Fibroblast of the conjunctiva (primary cell): Measurements from ENCODE around the gene KCND2.
"Not testable (repeated sequence)": the region's sequence is repeated elsewhere in the genome, so short reads cannot be mapped to it uniquely, and the experiment has no call there.

ENCODE experiments used
- DNase-seq: peaks from one replicate; pipeline ENCODE4 v3.0.0-alpha.2; 2010; ENCODE audit warnings: low read depth

KCND2 gene

DNA sequence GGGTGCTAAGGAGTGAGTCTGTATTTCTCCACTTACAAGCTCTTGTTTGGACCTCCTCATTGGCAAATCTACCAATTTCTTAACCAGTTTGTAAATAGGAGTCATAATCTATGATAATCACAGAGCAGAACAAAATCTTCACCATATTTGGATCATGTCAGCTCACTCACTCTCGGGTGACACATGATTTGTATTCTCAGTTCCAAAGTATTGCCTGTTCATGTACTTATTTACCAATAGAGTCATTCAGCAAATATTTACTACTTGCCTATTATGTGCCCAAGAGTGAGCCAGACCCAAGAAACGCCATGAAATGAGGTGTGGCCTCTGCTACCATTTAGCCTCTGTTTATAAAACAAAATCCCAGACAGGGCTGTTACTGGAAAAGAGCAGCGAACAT lies 470.2 kb downstream of the KCND2 start:
- no peak for DNase-seq

DNA sequence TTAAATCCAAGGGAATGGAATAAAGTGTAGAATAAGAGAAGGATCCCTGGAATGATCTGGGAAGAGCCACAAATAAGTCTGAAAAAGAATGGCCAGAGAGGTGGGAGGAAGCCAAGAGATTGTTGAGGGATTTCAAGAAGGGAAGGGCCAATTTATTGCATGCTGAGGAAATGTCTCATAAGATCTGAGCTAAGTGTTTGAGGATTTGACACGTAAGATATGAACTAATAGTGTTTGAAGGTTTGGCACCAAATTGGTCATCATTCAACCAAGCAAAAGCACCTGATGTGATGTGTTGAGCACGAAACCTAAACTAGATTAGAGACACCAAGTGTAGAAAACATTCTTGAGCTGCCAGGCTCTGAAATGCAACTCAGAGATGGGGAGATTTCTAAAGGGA lies 487.1 kb downstream of the KCND2 start:
- DNase-seq: no peak

DNA sequence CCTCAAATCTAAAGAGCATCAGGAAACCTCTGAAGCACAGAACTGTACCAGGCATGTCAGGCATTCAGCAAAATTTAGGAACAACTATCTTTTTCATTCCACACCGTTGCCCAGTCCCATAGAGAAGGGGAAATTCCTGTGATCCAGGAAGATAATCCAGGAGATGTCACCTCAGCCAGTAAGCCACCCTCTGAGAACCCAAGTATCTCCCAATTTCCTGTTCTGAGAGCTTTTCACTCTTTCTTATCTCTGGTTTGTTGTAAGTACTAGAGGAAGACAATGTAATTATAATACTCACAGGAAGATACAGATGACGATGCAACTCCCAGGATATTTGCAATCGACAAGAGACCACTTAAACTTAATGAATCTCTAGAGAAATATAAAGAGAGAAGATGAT lies 487.9 kb downstream of the KCND2 start:
- DNase-seq: no peak

DNA sequence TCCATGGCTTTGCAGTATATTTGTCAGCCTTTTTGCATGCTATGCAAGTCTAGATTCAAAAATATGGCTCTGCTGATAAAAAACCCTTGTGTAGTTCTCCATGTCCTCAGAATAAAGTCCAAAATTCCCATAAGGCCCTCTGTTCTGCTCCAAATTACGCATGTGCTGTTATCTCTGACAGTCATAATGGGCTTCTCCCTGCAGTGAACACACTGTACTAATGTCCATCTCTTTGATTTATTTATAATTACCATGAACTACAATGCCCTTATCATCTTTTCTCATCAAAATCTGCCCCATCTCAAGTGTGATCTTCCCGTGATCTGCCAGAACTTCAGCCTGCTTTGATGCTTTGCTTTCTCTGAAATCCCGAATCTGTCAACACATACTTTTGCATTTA lies 497.2 kb downstream of the KCND2 start:
- no peak for DNase-seq

DNA sequence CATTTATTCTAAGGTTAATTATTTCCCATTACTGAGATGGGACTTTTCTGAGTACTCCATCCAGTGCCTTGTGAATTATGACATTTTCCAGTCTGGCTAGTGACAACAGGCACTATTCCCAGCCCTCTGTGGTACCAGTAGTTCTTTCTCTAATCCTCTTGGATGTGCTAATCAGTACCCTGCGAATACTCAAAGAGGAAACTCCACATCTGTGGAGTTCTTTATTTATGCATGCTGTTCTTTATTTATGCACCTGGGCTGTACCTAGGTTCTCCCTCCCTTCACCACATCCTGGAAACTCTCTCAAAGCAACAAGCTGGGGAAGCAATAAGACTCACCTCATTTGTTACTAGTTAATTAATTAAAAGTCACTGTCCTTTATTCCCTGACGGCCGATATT lies 501.5 kb downstream of the KCND2 start:
- DNase-seq: no peak

DNA sequence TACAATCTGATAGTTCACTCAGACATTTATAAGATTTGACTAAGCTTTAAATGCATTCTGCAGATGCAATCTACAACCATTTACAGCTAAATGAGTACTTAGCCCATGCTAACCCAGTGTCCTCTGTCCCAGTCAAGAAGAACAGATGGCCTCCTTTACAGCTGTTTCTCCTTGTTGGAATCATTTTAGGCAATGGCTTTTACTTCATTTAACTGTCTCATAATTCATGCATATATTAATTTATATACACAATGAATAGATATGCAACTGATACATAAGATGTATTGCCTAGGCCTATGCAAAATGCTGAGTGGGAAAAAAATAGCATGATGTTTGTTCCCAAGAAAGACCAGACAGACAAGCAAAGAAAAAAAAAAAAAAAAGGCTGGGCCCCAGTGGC lies 502.8 kb downstream of the KCND2 start:
- no peak for DNase-seq

DNA sequence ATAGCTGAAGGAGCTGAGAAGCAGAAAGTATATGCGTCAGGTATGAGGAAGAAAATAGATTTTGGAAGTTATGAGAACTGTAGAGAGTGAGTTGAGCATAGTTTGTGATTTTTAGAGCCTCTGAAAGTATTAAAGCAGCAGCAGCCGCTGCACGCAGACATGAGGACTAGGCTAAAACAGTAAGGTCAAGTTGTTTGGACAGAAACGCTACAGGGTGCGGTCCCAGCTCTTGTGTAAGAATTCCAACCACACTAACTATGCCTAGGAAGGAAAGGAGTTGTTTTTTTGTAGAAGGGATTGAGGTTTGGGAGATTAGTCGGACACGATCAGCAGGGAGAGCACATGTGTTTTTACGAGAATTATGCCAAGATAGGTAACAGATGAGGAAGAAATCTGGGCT lies 506.1 kb downstream of the KCND2 start:
- not testable (repeated sequence) for DNase-seq

DNA sequence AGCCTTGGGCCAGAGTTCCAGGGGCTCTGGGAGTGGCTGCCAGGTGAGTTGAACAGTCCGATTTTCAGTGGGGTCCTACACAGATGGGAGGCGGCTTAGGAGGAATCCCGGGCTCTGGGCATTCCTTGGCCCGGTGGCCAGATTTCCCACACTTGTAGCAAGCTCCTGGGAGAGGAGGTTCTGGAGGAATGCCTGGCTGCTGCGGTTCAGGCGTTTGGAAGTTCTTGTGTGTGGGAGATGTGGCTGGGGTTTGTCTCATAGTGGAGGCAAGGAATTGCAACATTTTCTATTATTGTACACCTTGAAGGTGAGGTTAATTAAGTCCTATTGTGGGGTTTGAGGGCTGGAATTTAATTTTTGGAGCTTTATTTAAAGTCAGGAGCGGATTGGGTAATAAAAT lies 507.5 kb downstream of the KCND2 start:
- DNase-seq: not testable (repeated sequence)

DNA sequence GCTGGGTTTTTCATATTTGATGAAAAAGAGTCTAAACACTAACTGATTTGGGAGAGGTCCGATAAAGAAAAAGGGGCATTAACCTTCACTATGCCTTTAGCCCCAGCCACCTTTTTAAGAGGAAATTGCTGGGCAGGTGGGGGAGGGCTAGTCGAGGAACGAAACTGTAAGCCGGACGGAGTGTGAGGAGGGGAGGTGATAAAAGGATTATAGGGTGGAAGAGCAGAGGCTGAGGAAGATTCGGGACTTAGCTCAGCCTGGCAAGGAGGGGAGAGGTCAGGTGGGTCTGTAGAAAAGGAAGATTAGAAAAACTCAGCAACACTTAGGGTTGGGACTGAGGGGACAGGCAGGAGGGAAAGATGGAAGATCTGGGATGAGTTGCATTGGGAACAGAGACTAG lies 508.0 kb downstream of the KCND2 start:
- DNase-seq: no peak

DNA sequence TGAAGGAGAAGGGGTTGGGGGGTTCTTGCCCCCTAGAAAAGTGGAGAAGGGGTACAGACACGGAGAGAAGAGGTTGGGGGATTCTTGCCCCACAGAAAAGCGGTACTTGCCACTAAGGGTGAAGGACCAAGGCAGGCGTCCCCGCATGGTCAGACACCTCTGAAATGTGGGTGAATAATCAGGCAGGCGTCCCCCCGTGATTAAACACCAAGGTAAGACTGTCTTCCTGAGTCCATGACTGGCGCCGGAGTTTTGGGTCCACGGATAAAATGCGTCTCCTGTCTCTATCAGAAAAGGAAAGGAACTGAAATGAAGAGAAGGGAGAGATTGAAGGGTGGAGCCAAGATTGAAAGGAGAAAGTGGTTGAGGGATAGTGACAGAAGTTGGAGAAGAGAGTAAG lies 508.9 kb downstream of the KCND2 start:
- not testable (repeated sequence) for DNase-seq

DNA sequence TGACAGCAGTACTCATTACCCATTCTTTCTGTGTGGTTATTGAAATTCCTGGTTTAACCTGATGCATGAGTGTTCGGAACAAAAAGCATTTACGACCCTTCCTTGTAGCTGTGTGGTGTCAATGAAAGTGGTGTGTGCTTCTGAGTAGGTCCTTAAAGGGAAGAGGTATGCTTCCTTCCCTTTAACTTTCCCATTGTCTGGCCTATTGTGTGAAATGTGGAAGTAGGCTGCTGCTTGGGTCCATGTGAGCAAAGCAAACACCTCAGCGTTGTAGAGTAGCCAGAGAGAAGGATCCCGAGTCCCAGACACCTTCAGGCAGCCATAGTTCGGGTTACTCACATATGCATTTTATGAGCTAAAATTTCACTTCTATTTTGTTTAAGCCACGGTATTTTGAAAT lies 510.3 kb downstream of the KCND2 start:
- no peak for DNase-seq

DNA sequence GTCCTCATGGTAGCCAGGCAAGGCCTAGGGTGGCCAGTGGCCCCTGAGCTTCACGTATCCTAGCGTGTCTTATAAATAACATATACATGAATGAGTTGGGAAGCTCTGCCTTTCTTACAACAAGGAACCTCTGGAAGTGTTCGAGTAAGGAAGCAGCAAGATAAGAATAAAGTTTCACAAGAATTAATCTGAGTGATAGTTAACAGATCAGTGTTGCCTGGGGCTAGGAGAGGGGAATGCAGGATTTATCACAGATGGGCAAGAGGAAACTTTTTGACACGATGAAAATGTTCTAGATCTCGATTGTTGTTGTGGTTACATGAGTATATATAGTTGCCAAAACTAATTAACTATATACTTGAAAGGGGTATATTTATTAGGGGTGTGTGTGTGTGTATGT lies 510.7 kb downstream of the KCND2 start:
- DNase-seq: no peak

DNA sequence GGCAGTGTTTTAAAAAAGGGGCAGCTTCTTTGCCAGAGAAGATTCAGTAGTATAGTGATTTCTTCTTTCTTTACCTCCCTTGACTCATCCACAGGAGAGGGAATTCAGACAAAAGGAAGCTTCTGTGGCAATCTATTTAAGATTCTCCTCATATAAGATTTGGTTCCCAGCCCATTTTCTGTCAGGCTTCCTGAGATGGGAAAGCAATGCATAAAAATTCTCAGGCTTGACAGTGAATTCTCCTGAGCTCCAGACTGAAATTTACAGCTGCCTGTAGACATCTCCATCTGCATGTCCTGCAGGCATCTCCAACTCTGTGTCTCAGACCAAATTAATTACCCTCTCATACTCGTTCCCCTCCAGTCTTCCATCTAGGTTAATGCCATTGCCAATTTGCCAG lies 512.1 kb downstream of the KCND2 start:
- no peak for DNase-seq

DNA sequence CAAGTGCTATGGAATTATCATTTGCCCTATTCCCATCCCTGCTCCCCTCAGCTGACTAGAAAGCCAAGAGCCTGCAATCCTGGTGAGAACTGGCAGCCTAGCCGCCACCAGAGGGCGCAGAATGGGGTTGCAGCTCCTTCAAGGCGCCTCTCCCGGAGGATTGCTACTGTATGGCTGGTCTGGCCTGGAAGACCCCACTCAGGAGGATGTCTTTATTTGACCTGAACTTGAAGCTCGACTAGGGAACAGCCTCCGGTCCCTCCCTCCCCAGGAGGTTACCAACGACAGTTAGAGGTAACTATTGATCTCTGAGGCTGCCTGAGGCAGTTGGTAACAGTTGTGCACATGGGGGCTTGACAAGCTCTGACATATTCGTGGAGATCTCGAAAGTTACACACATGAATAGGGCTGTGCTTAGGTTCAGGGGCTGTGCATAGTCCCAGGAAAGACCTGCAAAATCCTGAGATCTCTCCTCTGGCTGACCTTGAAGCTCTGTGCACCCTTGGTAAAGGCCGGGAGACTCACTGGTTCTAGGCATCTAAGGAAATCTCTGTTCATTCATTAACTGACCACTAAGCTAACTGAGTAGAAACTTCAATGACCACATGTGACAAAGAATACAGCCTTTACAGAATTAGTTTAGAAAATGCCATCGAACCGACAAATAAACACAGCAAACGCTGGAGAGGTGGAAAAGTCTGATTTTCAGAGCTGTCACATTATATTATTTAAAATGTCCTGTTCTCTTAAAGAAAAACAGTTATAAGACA lies 519.3 kb downstream of the KCND2 start:
- DNase-seq: peak; percentile 46

DNA sequence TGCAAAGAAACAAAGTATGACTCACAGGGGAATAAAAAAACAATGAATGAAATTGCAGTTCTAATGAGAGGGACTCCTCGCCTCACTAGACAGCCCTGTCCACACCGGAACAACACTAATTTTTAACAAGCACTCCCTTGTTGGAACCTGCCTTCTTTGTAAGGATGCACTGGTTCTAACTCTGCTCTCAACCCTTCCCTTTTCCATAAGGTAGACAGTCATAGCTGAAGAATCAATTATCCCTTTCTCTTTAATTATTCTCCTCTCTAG lies 519.8 kb downstream of the KCND2 start:
- no peak for DNase-seq

DNA sequence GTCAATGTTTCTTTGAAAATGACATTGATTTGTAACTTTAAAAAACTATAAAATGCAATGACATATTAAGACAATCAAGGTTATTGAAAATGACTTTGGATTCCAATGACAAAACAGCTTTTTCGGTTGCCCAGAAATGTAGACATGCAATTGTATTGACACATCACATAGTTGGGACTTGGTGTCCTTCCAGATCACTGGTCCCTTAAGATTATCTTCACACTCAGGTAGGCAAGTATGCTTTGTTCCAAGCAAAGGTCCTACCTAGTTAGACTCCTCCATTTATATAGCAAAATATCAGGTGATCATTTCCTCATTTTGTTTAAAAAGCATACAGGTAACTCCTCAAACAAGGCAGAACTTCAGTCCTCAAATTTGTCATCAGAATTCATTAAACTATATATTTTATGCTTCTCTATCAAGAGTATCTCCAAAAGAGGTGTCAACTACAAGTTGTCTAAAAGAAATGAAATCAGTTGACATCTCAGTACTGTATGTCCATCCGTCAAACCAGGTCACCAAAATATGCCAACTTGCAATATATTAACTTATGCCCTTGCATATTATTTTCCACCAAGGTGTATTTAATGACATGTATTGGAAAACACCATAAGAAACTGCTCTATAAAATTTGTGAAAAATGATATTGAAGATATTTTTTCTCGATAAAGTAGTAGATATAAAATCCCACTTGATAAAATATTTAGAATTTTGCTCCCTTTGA lies 520.4 kb downstream of the KCND2 start:
- DNase-seq: no peak

DNA sequence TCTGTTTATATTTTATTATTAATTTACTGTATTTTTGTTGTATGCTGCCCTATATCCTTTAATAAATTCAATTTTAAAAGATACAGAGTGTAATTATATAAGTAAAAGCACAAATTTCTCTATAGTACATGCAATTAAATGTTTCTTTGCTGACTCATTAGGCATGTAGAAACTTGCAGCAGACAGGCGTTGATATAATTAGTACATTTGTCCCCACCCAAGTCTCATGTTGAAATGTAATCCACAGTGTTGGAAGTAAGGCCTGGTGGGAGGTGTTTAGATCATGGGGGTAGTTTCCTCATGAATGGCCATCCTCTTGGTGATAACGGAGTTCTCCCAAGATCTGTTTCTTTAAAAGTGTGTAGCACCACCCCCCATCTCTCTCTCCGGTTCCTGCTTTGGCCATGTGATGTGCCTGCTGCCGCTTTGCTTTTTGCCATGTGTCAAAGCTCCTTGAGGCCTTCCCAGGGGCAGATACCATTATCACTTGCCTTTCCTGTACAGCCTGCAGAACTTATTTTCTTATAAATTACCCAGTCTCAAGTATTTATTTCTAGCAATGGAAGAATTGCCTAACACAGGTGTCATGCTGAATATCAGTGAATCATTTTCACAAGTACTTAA lies 521.2 kb downstream of the KCND2 start:
- DNase-seq: no peak

DNA sequence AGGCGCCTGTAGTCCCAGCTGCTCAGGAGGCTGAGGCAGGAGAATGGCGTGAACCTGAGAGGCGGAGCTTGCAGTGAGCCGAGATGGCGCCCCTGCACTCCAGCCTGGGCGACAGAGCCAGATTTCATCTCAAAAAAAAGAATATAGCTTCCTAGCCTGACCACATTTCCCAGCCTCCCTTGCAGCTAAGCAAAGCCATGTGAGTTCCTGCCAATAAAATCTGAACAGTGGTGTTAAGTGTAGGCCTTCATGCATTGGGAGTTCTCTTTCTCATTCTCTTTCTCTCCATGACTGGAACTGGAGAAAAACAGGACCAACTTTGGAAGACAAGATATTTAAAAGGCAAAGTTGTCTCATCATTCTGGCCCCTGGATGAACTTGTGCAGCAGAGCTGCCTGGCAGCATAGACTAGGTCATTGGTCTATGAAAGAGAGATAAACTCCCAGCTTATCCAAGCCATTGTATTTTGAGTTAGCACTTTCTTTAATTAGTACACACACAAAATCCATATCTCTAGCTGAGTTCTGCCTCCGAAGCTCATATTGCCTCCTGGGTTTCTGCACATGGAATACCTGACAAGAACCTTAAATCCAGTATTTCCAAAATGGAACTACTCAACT lies 524.2 kb downstream of the KCND2 start:
- DNase-seq: no peak

DNA sequence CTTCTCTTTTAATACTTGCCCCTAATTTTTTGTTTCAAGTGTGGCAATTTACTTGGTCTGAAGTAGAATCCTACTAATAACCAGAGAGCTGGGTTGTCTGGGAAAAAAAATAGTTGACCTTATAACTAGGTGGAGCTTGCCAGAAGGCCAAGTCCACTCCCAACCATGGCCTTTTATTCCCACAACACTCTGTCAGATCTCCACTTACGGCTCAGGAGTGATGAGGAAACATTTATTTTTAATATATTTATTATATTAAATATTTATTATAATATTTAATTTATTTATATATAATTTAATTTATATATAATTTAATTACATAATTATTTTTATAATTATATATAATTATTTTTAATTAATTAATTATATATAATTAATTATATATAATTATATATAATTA lies 526.2 kb downstream of the KCND2 start:
- no peak for DNase-seq
